Esophagus muscularis mucosa (tissue), 4 donors: ENCODE results near the gene GTF2H1. TPM values are rescaled to one million over a fixed set of nuclear protein-coding genes. Genes with fewer than 3 reads are reported as not detected.

Experiments used
- DNase-seq: peaks from one replicate; pipeline ENCODE4 v3.0.0-alpha.2; 2017; ENCODE audit errors: extremely low spot score
- H3K27ac ChIP-seq, 4 donors: fragments of 200-600 bp; sonication (generic); replicated peaks in 1 of 4; 1 replicate in 3 of 4; 2 replicates in 1 of 4; pipeline ENCODE4 v1.5.1; 2016 to 2019; ENCODE audit warnings: mild to moderate bottlenecking in 1 of 4
- H3K27me3 ChIP-seq, 4 donors: fragments of 200-600 bp; sonication (generic); one replicate each; pipeline versions ENCODE4 v1.5.1 to v1.6.0; 2016 to 2019
- H3K36me3 ChIP-seq, 4 donors: fragments of 200-600 bp; sonication (generic); one replicate each; pipeline ENCODE4 v1.5.1; 2016 to 2019
- H3K4me1 ChIP-seq, 4 donors: fragments of 200-600 bp; sonication (generic); one replicate each; pipeline ENCODE4 v1.5.1; 2016 to 2019
- H3K4me3 ChIP-seq, 4 donors: fragments of 200-600 bp; sonication (generic); 1 replicate in 2 of 4; 2 replicates in 2 of 4; pipeline ENCODE4 v1.5.1; 2016 to 2019; ENCODE audit warnings: mild to moderate bottlenecking in 4 of 4, moderate library complexity in 1 of 4
- H3K9me3 ChIP-seq, 4 donors: fragments of 200-600 bp; sonication (generic); 1 replicate in 3 of 4; 2 replicates in 1 of 4; pipeline ENCODE4 v1.5.1; 2016 to 2019
- EP300 ChIP-seq: sonication (generic); formaldehyde crosslinking; IDR thresholded peaks from one replicate; pipeline ENCODE4 v1.6.1; 2017; ENCODE audit warnings: antibody characterized with exemption
- POLR2A ChIP-seq: fragments of 450-650 bp; IDR thresholded peaks from one replicate; pipeline ENCODE4 v1.6.1; 2017; ENCODE audit warnings: antibody characterized with exemption, moderate library complexity, mild to moderate bottlenecking, low read depth
- POLR2AphosphoS5 ChIP-seq, 2 donors: sonication (generic); formaldehyde crosslinking; IDR thresholded peaks; one replicate each; pipeline ENCODE4 v1.6.1; 2017; ENCODE audit warnings: antibody characterized with exemption in 2 of 2
- WGBS: methylation state at CpG from one replicate; pipeline ENCODE4 v1.1.5; 2018; 5-methylcytosine and 5-hydroxymethylcytosine counted together
- intact Hi-C: fragments of 100-400 bp; cut with DNase I; formaldehyde crosslinking; loops from one replicate; pipeline ENCODE4 v1.15.1; 2023
- total RNA-seq, 4 donors: library from RNA; depleted of rRNA; stranded (reverse); fragments of >200 nt; gene quantifications; one replicate each; pipeline versions ENCODE4 v1.1.0 to v1.2.1, GENCODE V29; 2016
- TF ChIP-seq, protein P1 (sequence below), 3 experiments: fragments of 200-600 bp in 2 of 3; fragments of 450-650 bp in 1 of 3; sonication (generic) in 2 of 3; IDR thresholded peaks; one replicate each; pipeline ENCODE4 v1.5.1; 2017 to 2019; ENCODE audit warnings: antibody characterized with exemption in 3 of 3, mild to moderate bottlenecking in 2 of 3, moderate library complexity in 1 of 3

Gene GTF2H1
- total RNA-seq, 4 donors from 2014 or later: 40.3 to 56.7 (median 48.3) TPM

DNA sequence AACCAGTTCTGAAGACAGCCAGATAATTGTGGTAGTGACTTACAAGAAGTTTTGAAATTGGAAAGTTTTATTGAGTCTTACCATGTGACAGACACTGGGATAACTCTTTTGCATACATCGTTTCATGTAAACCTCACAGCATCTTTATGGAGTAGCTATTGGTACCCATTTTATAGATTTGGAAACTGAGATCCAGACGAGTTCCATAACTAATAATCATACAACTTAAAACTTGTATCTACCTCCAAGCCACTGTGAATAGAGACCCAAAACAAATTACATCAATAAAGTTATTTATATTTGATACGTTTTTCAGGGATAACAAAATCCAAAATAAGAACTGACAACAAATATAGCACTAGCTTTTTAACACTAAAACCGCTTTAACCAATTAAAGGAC, 36.3 kb downstream of the GTF2H1 start:
- intact Hi-C loops: no loop called here
- Histone ChIP-seq H3K9me3 (no peaks in the 10 kb centered on the region), H3K4me1 (no peaks in the 10 kb centered on the region), H3K27ac (no peak overlapping the region), H3K27me3 (no peaks in the 10 kb centered on the region), H3K36me3 (peaks cover 47 to 97% (median 85%) of the 10 kb centered on the region in 4 donors), H3K4me3 (no peak overlapping the region)
- 92% methylated on average over 4 of the region's 4 CpGs for WGBS
- no peak for TF ChIP-seq POLR2AphosphoS5 (IDR thresholded peaks at IDR 0.05)
- TF ChIP-seq EP300: no peak
- TF ChIP-seq, protein P1, sequence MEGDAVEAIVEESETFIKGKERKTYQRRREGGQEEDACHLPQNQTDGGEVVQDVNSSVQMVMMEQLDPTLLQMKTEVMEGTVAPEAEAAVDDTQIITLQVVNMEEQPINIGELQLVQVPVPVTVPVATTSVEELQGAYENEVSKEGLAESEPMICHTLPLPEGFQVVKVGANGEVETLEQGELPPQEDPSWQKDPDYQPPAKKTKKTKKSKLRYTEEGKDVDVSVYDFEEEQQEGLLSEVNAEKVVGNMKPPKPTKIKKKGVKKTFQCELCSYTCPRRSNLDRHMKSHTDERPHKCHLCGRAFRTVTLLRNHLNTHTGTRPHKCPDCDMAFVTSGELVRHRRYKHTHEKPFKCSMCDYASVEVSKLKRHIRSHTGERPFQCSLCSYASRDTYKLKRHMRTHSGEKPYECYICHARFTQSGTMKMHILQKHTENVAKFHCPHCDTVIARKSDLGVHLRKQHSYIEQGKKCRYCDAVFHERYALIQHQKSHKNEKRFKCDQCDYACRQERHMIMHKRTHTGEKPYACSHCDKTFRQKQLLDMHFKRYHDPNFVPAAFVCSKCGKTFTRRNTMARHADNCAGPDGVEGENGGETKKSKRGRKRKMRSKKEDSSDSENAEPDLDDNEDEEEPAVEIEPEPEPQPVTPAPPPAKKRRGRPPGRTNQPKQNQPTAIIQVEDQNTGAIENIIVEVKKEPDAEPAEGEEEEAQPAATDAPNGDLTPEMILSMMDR (IDR thresholded peaks at IDR 0.05): no peak
- TF ChIP-seq POLR2A: no peak
- no peak for DNase-seq

- no peak overlapping the region for H3K4me3 ChIP-seq
- peaks cover 42 to 100% (median 95%) of the 10 kb centered on the region in 4 donors for H3K36me3 ChIP-seq
- H3K27ac ChIP-seq: no peak overlapping the region
- H3K27me3 ChIP-seq: no peaks in the 10 kb centered on the region
- H3K9me3 ChIP-seq: no peaks in the 10 kb centered on the region
- intact Hi-C loops: no loop called here
- no peaks in the 10 kb centered on the region for H3K4me1 ChIP-seq
- TF ChIP-seq, protein P1 (IDR thresholded peaks at IDR 0.05): no peak
- no peak for TF ChIP-seq POLR2A
- no peak for TF ChIP-seq EP300
- TF ChIP-seq POLR2AphosphoS5 (IDR thresholded peaks at IDR 0.05): no peak
- 95% methylated on average over 5 of the region's 5 CpGs for WGBS
- no peak for DNase-seq
These were observed 38.8 kb downstream of the GTF2H1 start for GRCh38 chr11:18361154-18361553.

DNA sequence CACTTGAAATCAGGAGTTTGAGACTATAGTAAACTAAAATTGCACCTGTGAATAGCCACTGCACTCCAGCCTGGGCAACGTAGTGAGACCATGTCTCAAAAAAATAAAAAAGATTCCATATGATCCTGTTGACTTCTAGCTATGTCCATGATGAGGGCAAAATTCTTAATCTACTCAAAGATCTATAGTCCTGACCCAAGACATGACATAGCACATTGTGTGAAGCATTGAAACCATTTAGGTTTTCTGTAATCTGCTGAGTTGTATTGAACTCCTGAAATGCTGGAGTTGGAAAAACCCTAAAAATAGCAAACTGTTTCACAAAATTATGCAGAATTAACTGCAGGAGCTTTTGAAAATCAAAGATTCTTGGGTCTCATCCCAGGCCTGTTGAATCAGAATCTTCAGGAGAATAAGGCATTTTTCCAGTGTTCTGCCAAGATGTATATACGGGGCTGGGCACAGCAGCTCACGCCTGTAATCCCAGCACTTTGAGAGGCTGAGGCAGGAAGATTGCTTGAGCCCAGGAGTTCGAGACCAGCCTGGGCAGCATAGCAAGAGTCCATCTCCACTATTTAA, 42.2 kb downstream of the GTF2H1 start:
- no peaks in the 10 kb centered on the region for H3K9me3 ChIP-seq
- no peak overlapping the region for H3K4me3 ChIP-seq
- WGBS: 92% methylated on average over 4 of the region's 4 CpGs
- H3K27ac ChIP-seq: no peak overlapping the region
- no peaks in the 10 kb centered on the region for H3K4me1 ChIP-seq
- TF ChIP-seq POLR2AphosphoS5 (IDR thresholded peaks at IDR 0.05): no peak
- TF ChIP-seq POLR2A: no peak
- TF ChIP-seq, protein P1 (IDR thresholded peaks at IDR 0.05): no peak
- no peak for TF ChIP-seq EP300
- intact Hi-C loops: no loop called here
- no peak for DNase-seq
- no peaks in the 10 kb centered on the region for H3K27me3 ChIP-seq
- peaks cover 27 to 90% (median 77%) of the 10 kb centered on the region in 4 donors for H3K36me3 ChIP-seq

GRCh38 chr11:18365741-18366140, 43.4 kb downstream of the GTF2H1 start:
- H3K27me3 ChIP-seq: no peaks in the 10 kb centered on the region
- H3K36me3 ChIP-seq: peaks cover 26 to 78% (median 66%) of the 10 kb centered on the region in 4 donors
- DNase-seq: no peak
- 82% methylated on average over 4 of the region's 4 CpGs for WGBS
- H3K27ac ChIP-seq: peak overlapping the region in 1 of 4 donors; percentile 10
- TF ChIP-seq EP300 (no peak), POLR2AphosphoS5 (IDR thresholded peaks at IDR 0.05) (no peak), POLR2A (no peak)
- TF ChIP-seq, protein P1 (IDR thresholded peaks at IDR 0.05): no peak
- H3K9me3 ChIP-seq: no peaks in the 10 kb centered on the region
- no peaks in the 10 kb centered on the region for H3K4me1 ChIP-seq
- intact Hi-C loops: no loop called here
- H3K4me3 ChIP-seq: no peak overlapping the region

DNA sequence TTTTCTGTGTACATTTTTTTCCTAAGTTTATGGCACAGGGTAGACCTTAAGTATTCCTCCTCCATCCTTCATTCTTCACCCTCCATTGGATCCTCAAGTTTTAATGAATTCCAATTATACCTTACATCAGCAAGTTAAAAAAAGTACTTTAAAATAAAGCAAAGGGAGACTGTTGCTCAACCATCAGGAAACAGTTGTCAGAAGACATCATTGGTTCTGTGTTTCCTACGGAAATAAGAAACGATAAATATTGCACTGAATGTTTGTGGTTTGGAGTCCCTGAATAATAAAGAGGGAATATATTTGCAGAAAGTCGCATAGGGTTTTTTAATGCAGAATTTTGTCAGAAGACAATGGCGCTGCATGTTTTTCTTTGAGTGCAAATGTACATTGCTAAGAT, 43.9 kb downstream of the GTF2H1 start:
- peaks cover 22 to 73% (median 61%) of the 10 kb centered on the region in 4 donors for H3K36me3 ChIP-seq
- no peak for DNase-seq
- H3K27ac ChIP-seq: no peak overlapping the region
- intact Hi-C loops: no loop called here
- H3K4me1 ChIP-seq: no peaks in the 10 kb centered on the region
- H3K27me3 ChIP-seq: no peaks in the 10 kb centered on the region
- H3K4me3 ChIP-seq: no peak overlapping the region
- no peak for TF ChIP-seq POLR2AphosphoS5 (IDR thresholded peaks at IDR 0.05)
- no peak for TF ChIP-seq POLR2A
- TF ChIP-seq EP300: no peak
- TF ChIP-seq, protein P1 (IDR thresholded peaks at IDR 0.05): no peak
- 89% methylated on average over 4 of the region's 4 CpGs for WGBS
- H3K9me3 ChIP-seq: no peaks in the 10 kb centered on the region
